Stimulated activated CD4-positive, alpha-beta T cell treated with anti-CD3 and anti-CD28 coated beads, Interleukin-15, amount 100 ng/mL, for 1 hour (primary cell): Measurements from ENCODE around the gene CDH10.

ENCODE experiments used
- DNase-seq, 2 donors: peaks; one replicate each; pipeline ENCODE4 v3.0.0-alpha.2; 2020; ENCODE audit warnings: low read depth in 1 of 2, low spot score in 1 of 2

The CDH10 gene

DNA sequence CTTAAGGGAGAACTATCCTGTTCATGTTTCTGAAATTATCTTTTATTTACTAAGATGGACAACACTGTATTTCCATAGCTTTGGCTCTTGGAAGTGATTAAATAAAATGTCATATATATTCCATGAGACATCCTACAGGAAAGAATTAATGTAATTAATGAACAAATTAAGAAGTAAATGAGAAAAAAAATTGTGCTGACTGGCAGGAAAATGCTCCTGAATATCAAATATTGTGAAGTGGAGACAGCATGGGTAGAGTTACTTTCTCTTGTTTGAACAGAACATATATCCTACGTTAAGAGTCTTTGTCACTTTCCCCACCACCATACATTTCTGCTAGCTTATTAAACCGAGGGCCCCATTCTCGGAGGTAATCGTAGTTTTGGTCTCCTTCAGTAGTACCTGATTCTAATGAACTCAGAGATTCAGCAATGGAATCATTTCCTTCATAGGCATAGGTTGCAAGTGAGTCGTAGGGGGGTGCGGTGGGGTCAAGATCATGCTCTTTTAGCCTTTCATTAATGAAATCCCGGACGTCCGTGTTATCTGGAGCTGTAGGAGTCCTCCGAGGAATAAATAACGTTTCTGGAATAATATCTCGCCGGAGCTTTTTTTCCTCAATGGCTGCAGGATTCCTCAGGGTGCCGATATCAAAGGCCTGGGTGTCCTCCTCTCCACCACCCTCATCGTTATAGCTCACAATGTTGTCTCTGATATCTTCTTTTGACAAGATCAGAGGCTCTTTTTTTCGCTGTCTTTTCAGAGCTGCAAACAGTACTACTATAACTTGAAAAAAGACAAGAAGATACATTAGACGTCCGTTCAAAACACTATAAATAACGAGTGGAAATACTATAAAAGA lies 157.2 kb downstream of the CDH10 start:
- no peak for DNase-seq

DNA sequence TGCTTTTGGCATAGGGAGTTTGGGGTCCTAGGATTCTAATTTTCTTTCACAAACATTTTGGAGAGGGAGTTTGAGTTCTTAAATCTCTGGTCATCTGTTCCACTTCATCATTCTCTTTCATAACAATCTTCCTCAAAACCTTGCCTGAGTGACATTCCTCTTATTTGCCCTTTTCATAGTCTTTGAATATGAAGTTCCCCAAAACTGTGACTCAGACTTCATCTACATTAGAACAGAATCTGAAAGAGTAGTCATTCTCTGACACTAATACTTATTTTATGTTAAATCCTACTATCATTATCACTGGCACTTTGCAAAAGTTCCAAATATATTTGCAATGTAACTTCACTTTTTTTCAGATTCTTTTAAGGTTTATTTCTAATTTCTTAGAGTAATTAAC lies 163.8 kb downstream of the CDH10 start:
- DNase-seq = no peak

DNA sequence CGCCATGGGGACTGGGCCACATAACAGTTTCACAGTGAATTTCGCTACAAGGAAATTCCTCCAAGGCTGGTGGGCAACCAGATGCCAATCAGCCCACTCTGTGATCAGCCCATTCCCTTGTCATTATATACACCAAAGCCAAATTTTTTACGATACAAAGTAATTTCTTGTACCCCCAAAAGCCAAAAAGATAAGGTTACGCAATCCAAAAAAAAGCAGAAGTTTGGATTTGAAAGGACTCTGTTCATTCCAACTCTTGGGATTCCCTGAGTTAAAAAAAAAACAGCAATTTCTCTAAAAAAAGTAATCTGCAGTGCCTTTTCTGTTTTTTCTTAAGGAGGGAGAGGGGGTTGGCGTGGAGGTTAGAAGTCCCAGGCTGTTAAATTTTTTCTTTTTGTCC lies 166.8 kb downstream of the CDH10 start:
- no peak for DNase-seq

DNA sequence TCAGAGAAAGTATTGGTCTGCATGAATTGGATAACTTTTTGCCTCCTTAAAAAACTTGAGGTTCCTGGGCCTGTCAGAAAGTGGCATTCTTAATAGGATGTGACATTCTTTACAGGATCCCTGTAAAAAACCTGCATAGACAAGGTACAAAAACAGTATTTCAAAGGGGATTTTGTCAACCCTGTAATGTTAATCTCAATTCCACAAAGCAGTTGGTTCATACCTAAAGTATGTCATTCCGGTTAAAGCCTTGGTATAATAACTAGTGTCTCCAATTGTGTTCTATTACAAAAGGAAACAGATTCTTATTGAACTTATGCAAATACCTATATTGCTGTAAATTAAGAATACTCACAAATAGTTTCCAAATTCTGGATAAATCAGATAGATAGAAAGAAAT lies 169.7 kb downstream of the CDH10 start:
- DNase-seq = no peak

DNA sequence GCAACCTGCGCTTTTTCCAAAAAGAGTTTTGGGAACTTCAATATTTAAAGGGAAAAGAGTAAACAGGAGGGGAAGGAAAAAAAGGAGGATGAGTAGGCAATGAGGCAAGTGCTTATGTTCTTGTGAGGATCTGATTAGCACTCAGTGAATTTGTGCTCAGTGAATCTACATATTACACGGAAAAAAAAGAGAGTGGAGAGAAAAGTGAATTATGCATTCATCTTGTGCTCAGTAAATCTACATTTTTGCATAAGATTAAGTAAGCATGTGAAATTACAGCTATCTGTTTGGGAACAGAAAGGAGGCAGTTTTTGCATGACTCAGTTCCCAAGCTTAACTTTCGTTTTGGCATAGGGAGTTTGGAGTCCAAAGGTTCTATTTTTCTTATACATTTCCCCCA lies 170.1 kb downstream of the CDH10 start:
- no peak for DNase-seq

DNA sequence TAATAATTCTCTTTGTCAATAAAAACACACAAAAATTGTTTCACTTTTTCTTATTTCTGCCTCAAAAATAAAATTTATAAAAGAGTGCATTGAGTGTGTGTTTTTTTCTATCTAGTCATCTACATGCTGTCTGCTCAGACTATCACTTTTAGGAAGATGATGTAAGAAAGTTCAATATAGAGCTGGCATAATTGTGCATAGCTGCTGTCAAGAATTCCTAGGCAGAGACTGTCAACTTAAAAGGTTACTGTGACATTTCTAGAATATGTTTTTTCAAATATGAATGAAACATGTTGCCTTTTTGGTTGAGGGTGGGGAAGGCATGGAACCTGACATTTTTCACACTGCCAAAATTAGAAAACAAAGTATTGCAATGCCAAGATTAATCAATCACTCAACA lies 172.3 kb downstream of the CDH10 start:
- no peak for DNase-seq

DNA sequence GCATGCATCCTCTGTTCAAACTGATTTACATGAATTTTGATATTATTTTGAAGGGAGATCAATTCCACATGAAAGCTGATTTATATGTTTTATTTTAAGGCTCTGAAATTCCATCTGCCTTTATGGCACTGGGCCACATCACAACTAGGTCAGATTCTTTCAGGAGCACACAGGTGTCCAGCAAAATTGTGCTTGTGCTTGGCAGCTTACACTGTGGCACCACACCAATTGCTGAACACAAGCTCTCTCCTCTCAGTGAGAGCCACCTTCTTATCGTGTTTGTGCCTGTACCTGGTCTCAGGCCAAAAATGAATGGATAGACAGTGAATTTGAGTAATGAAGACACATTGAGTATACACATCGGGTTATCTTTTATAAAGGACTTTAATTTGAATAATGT lies 200.4 kb downstream of the CDH10 start:
- no peak for DNase-seq

DNA sequence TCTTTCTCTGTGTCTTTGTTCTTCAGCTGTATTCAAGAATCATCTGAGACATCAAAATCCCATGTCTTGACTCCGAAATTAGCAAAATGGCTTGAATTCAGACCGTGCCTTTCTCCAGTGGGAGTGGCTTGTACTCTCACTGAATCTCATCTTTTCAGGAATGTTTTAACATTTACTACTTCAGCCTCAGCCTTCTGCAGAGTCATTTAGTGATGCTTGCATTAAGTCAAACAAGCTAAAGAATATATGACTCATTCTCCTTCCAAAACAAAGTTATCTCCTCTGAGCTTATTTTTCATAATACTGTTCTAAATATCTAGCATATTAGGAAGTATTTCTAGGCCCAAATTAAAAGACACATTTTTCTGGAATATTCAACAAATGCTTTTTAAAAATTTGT lies 205.3 kb downstream of the CDH10 start:
- no peak for DNase-seq
